HEK293 (cell line): ENCODE results near the gene IP6K3.

Source experiments
- CTCF ChIA-PET: fragments of 350-600 bp; formaldehyde crosslinking; extraction: SDS; loops from one replicate; lab custom pipeline; 2021; ENCODE audit warnings: antibody characterized with exemption; lab: Yijun Ruan, JAX
- POLR2A ChIA-PET: fragments of 300-600 bp; formaldehyde crosslinking; extraction: SDS; loops from one replicate; lab custom pipeline; 2020; ENCODE audit warnings: antibody characterized with exemption, inconsistent platforms; lab: Yijun Ruan, JAX
- H3K27ac ChIP-seq: fragments of 200-500 bp; sonication (Bioruptor generic); 2 replicates; pipeline ENCODE4 v1.5.1; 2014; ENCODE audit warnings: low read depth, low read length, control low read depth, inconsistent platforms; ENCODE audit errors: extremely low read depth
- H3K36me3 ChIP-seq, 2 experiments: fragments of 200-500 bp in 1 of 2; sonication (Bioruptor generic) in 1 of 2; 1 replicate in 1 of 2; 2 replicates in 1 of 2; pipeline ENCODE4 v1.5.1; 2014 to 2017; ENCODE audit warnings: inconsistent platforms in 2 of 2, low read length in 2 of 2; ENCODE audit not compliant: control insufficient read depth in 2 of 2, insufficient read depth in 1 of 2
- H3K4me1 ChIP-seq: fragments of 200-500 bp; sonication (Bioruptor generic); 2 replicates; pipeline ENCODE4 v1.5.1; 2014; ENCODE audit warnings: mild to moderate bottlenecking, low read length, inconsistent platforms; ENCODE audit not compliant: control insufficient read depth, insufficient read depth
- H3K4me3 ChIP-seq: 2 replicates; pipeline ENCODE4 v1.5.1; 2011; ENCODE audit warnings: low read depth, mild to moderate bottlenecking, control low read depth, low read length, moderate library complexity
- H3K9me3 ChIP-seq: fragments of 200-500 bp; sonication (Bioruptor generic); 2 replicates; pipeline ENCODE4 v1.5.1; 2014; ENCODE audit warnings: low read depth, low read length, inconsistent platforms; ENCODE audit not compliant: control insufficient read depth, insufficient read depth
- EGR2 ChIP-seq: fragments of 450-650 bp; formaldehyde crosslinking; IDR thresholded peaks from 2 replicates; pipeline ENCODE4 v1.5.1; 2016; ENCODE audit warnings: low read depth, missing biosample characterization, missing genetic modification characterization
- OVOL3 ChIP-seq: fragments of 450-650 bp; formaldehyde crosslinking; IDR thresholded peaks from 2 replicates; pipeline ENCODE4 v1.5.1; 2016; ENCODE audit warnings: missing biosample characterization, missing genetic modification characterization
- PRDM6 ChIP-seq: fragments of 450-650 bp; formaldehyde crosslinking; IDR thresholded peaks from 2 replicates; pipeline ENCODE4 v1.5.1; 2017; ENCODE audit warnings: missing biosample characterization, missing genetic modification characterization
- REST ChIP-seq: fragments of 450-650 bp; formaldehyde crosslinking; IDR thresholded peaks from 2 replicates; pipeline ENCODE4 v1.5.1; 2016; ENCODE audit warnings: missing biosample characterization, missing genetic modification characterization
- SCRT2 ChIP-seq: fragments of 450-650 bp; formaldehyde crosslinking; IDR thresholded peaks from 2 replicates; pipeline ENCODE4 v1.5.1; 2016; ENCODE audit warnings: missing biosample characterization, missing genetic modification characterization
- TCF7L2 ChIP-seq: IDR thresholded peaks from 2 replicates; pipeline ENCODE4 v1.6.1; 2011; ENCODE audit warnings: low read depth, mild to moderate bottlenecking, inconsistent platforms, low read length, moderate library complexity, borderline replicate concordance
- ZBTB6 ChIP-seq: fragments of 450-650 bp; formaldehyde crosslinking; IDR thresholded peaks from 2 replicates; pipeline ENCODE4 v1.5.1; 2017; ENCODE audit warnings: missing biosample characterization, missing genetic modification characterization
- ZNF114 ChIP-seq: fragments of 450-650 bp; formaldehyde crosslinking; IDR thresholded peaks from 2 replicates; pipeline ENCODE4 v1.5.0; 2017; ENCODE audit warnings: missing biosample characterization, missing genetic modification characterization
- ZNF155 ChIP-seq: fragments of 450-650 bp; formaldehyde crosslinking; IDR thresholded peaks from 2 replicates; pipeline ENCODE4 v1.5.1; 2016; ENCODE audit warnings: missing biosample characterization, missing genetic modification characterization
- ZNF18 ChIP-seq: fragments of 450-650 bp; formaldehyde crosslinking; IDR thresholded peaks from 2 replicates; pipeline ENCODE4 v1.5.1; 2016; ENCODE audit warnings: missing biosample characterization, missing genetic modification characterization
- ZNF23 ChIP-seq: fragments of 450-650 bp; formaldehyde crosslinking; IDR thresholded peaks from 2 replicates; pipeline ENCODE4 v1.5.1; 2016; ENCODE audit warnings: missing biosample characterization, missing genetic modification characterization, borderline replicate concordance
- ZNF292 ChIP-seq: fragments of 450-650 bp; formaldehyde crosslinking; IDR thresholded peaks from 2 replicates; pipeline ENCODE4 v1.5.1; 2016; ENCODE audit warnings: low read depth, missing biosample characterization, missing genetic modification characterization, borderline replicate concordance
- ZNF362 ChIP-seq: fragments of 450-650 bp; formaldehyde crosslinking; IDR thresholded peaks from 2 replicates; pipeline ENCODE4 v1.5.1; 2016; ENCODE audit warnings: missing biosample characterization, missing genetic modification characterization
- ZNF510 ChIP-seq: fragments of 450-650 bp; formaldehyde crosslinking; IDR thresholded peaks from 2 replicates; pipeline ENCODE4 v1.5.1; 2018; ENCODE audit warnings: mild to moderate bottlenecking, missing genetic modification characterization, missing biosample characterization; ENCODE audit not compliant: insufficient replicate concordance
- ZNF529 ChIP-seq: fragments of 450-650 bp; formaldehyde crosslinking; IDR thresholded peaks from 2 replicates; pipeline ENCODE4 v1.5.1; 2017; ENCODE audit warnings: missing genetic modification characterization, missing biosample characterization; ENCODE audit not compliant: insufficient replicate concordance
- ZNF548 ChIP-seq: fragments of 450-650 bp; formaldehyde crosslinking; IDR thresholded peaks from 2 replicates; pipeline ENCODE4 v1.5.1; 2016; ENCODE audit warnings: missing biosample characterization, missing genetic modification characterization
- ZNF560 ChIP-seq: fragments of 450-650 bp; formaldehyde crosslinking; IDR thresholded peaks from 2 replicates; pipeline ENCODE4 v1.5.1; 2017; ENCODE audit warnings: missing biosample characterization, missing genetic modification characterization, borderline replicate concordance
- ZNF707 ChIP-seq: fragments of 450-650 bp; formaldehyde crosslinking; IDR thresholded peaks from 2 replicates; pipeline ENCODE4 v1.5.1; 2016; ENCODE audit warnings: missing biosample characterization, missing genetic modification characterization
- ZNF830 ChIP-seq: fragments of 450-650 bp; IDR thresholded peaks from 2 replicates; pipeline ENCODE4 v1.5.0; 2018; ENCODE audit warnings: missing biosample characterization, missing genetic modification characterization, low read depth, mild to moderate bottlenecking, moderate library complexity
- ZSCAN18 ChIP-seq: fragments of 450-650 bp; formaldehyde crosslinking; IDR thresholded peaks from 2 replicates; pipeline ENCODE4 v1.5.1; 2016; ENCODE audit warnings: missing biosample characterization, missing genetic modification characterization

The IP6K3 gene

GRCh38 chr6:33709605-33710295, 37.0 kb downstream of the IP6K3 start (continued):
- no peak for TF ChIP-seq ZNF18 (tag by site-specific recombination)
- TF ChIP-seq ZBTB6 = no peak
- TF ChIP-seq, all 188 proteins: peak for 0

GRCh38 chr6:33708516-33709204, 38.0 kb downstream of the IP6K3 start:
- Histone ChIP-seq H3K9me3 (no peaks in the 10 kb centered on the region), H3K27ac (no peak overlapping the region), H3K4me3 (no peak overlapping the region), H3K36me3 (peaks cover 11 to 47% of the 10 kb centered on the region in 2 experiments), H3K4me1 (peaks cover 9% of the 10 kb centered on the region; the same call in 1 of the 2 replicates)
- POLR2A ChIA-PET = interaction anchor here (0.9 to 1.0 kb wide), 2 partner anchors 40 to 340 kb away, joined by 3 read pairs; no protein-coding TSS in a partner anchor
- TF ChIP-seq ZNF114 (tag by site-specific recombination) = no peak
- TF ChIP-seq EGR2 = no peak
- no peak for TF ChIP-seq OVOL3 (tag by site-specific recombination)
- TF ChIP-seq PRDM6 (tag by site-specific recombination) = no peak
- TF ChIP-seq ZNF362 = no peak
- TF ChIP-seq ZSCAN18 = no peak
- CTCF ChIA-PET = interaction anchor here (0.7 to 4.4 kb wide), 6 partner anchors 7 to 123 kb away, joined by 3 to 75 read pairs (median 6); no protein-coding TSS in a partner anchor

- ChIA-PET POLR2A (no interaction called here), CTCF (interaction anchor here (0.5 to 4.4 kb wide), 4 partner anchors 6 to 124 kb away, joined by 3 to 75 read pairs (median 6); no protein-coding TSS in a partner anchor)
- no peaks in the 10 kb centered on the region for H3K9me3 ChIP-seq
- H3K4me1 ChIP-seq = peaks cover 9% of the 10 kb centered on the region; the same call in 1 of the 2 replicates
- no peak overlapping the region for H3K27ac ChIP-seq
- peaks cover 11 to 47% of the 10 kb centered on the region in 2 experiments for H3K36me3 ChIP-seq
- no peak overlapping the region for H3K4me3 ChIP-seq
- TF ChIP-seq ZNF510 = no peak
- no peak for TF ChIP-seq ZNF560 (tag by site-specific recombination)
- no peak for TF ChIP-seq ZNF292 (tag by site-specific recombination)
- no peak for TF ChIP-seq SCRT2 (tag by site-specific recombination)
- no peak for TF ChIP-seq ZNF155 (tag by site-specific recombination)
- no peak for TF ChIP-seq ZNF23 (tag by site-specific recombination)
- no peak for TF ChIP-seq ZNF529 (tag by site-specific recombination)
- no peak for TF ChIP-seq TCF7L2
- no peak for TF ChIP-seq ZNF707
- TF ChIP-seq REST (tag by site-specific recombination) = no peak
- TF ChIP-seq ZNF830 (tag by site-specific recombination) = no peak
- TF ChIP-seq ZNF548 (tag by site-specific recombination) = no peak
Measured at GRCh38 chr6:33707771-33708170, 38.9 kb downstream of the IP6K3 start.
